Thymus (tissue), 2 donors: ENCODE results near the gene TXNRD3. TPM values are rescaled to one million over a fixed set of nuclear protein-coding genes. Genes with fewer than 3 reads are reported as not detected.

Experiments used
- polyA plus RNA-seq: library from polyadenylated mRNA; stranded (reverse); fragments of 200-250 nt; gene quantifications from one replicate; pipeline ENCODE4 v1.2.3, GENCODE V29; 2013
- total RNA-seq: library from RNA; stranded (reverse); fragments of 120-200 nt; gene quantifications from one replicate; pipeline ENCODE4 v1.2.4, GENCODE V29; 2013
- donor health status: healthy.

TXNRD3 gene
- total and polyA plus RNA-seq, 2 donors, result 9.9 to 11.9 TPM

Other genes starting within 250 kb of the TXNRD3 start
- 15.6 TPM for gene ZXDC, start 179.2 kb downstream of the TXNRD3 start, total RNA-seq
- gene ZXDC, start 179.2 kb downstream of the TXNRD3 start, polyA plus RNA-seq, result 17.3 TPM
- 0.38 TPM for gene UROC1, start 137.4 kb downstream of the TXNRD3 start, total RNA-seq
- 0.07 TPM for gene UROC1, start 137.4 kb downstream of the TXNRD3 start, polyA plus RNA-seq
- 0.38 TPM for gene CHST13, start 131.0 kb downstream of the TXNRD3 start, total RNA-seq
- 0.39 TPM for gene CHST13, start 131.0 kb downstream of the TXNRD3 start, polyA plus RNA-seq
- gene C3orf22, start 96.2 kb downstream of the TXNRD3 start, total RNA-seq, result not detected
- gene C3orf22, start 96.2 kb downstream of the TXNRD3 start, polyA plus RNA-seq, result 0.05 TPM
- 10.5 TPM for gene CHCHD6, start 49.1 kb upstream of the TXNRD3 start, total RNA-seq
- 14.2 TPM for gene CHCHD6, start 49.1 kb upstream of the TXNRD3 start, polyA plus RNA-seq